Muscle layer of colon (tissue), 2 donors: ENCODE data around the gene SERPINA12.

Experiments used
- H3K27ac ChIP-seq: one replicate; pipeline ENCODE4 v1.7.0; 2013; ENCODE audit warnings: low read depth, mild to moderate bottlenecking, low read length, moderate library complexity
- H3K27me3 ChIP-seq, 2 donors: one replicate each; pipeline ENCODE4 v1.7.0; 2013; ENCODE audit warnings: low read length in 2 of 2, mild to moderate bottlenecking in 2 of 2; ENCODE audit not compliant: insufficient read depth in 2 of 2, control insufficient read depth in 1 of 2
- H3K36me3 ChIP-seq: one replicate; pipeline ENCODE4 v1.7.0; 2013; ENCODE audit warnings: mild to moderate bottlenecking, low read length; ENCODE audit not compliant: insufficient read depth
- H3K4me1 ChIP-seq: one replicate; pipeline ENCODE4 v1.7.0; 2013; ENCODE audit warnings: mild to moderate bottlenecking, low read length; ENCODE audit not compliant: insufficient read depth
- H3K4me3 ChIP-seq, 2 donors: one replicate each; pipeline ENCODE4 v1.7.0; 2013; ENCODE audit warnings: low read length in 2 of 2, low read depth in 1 of 2, mild to moderate bottlenecking in 1 of 2, moderate library complexity in 1 of 2
- H3K9ac ChIP-seq: one replicate; pipeline ENCODE4 v1.7.0; 2013; ENCODE audit warnings: low read length
- H3K9me3 ChIP-seq: one replicate; pipeline ENCODE4 v1.7.0; 2013; ENCODE audit warnings: mild to moderate bottlenecking, low read length
- donor health status: abdominal sarcoma.
- donor health status: Adenocarcinoma of cecum.

The SERPINA12 gene

DNA sequence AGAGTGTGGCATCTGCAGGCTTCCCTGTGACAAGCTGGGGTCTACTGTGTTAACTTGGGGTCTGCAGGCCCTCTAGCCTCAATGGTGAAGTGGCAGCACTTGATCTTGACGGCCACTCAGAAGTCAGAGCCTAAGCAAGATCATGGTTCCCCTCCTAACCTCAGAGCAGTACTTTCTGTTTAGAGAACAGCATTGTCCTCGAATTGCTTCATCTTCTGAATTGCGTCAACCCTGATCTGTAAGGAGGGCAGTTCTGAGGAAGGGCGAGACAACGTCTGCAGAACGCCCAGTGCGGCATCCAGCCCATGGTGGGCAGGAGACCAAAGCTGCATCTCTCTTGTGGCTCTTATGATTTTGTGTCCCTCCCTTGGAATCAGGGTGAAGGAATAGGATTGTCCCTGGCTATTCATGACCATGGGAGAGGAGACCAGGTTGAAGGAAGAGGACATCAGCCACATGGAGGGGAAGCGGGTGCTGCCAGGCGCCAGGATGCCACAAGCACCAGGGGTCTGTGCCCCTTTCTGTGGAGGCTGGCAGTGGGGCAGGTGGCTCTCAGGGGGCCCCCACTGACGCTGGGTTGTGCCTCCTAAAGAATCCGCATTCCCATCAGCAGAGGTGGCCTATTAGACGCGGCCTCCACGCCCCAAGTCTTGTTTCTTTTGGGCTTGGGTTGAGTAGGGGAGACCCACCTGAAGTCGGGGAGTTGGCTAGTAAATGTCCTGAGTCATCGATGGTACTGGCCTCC, 35.4 kb downstream of the SERPINA12 start:
- Histone ChIP-seq H3K27ac (no peak overlapping the region), H3K27me3 (no peaks in the 10 kb centered on the region), H3K9ac (no peak overlapping the region), H3K36me3 (no peaks in the 10 kb centered on the region), H3K4me3 (no peak overlapping the region), H3K9me3 (peaks cover 2% of the 10 kb centered on the region), H3K4me1 (no peaks in the 10 kb centered on the region)

GRCh38 chr14:94472842-94473241, 36.4 kb downstream of the SERPINA12 start:
- H3K27ac ChIP-seq: no peak overlapping the region
- no peaks in the 10 kb centered on the region for H3K9me3 ChIP-seq
- no peak overlapping the region for H3K9ac ChIP-seq

DNA sequence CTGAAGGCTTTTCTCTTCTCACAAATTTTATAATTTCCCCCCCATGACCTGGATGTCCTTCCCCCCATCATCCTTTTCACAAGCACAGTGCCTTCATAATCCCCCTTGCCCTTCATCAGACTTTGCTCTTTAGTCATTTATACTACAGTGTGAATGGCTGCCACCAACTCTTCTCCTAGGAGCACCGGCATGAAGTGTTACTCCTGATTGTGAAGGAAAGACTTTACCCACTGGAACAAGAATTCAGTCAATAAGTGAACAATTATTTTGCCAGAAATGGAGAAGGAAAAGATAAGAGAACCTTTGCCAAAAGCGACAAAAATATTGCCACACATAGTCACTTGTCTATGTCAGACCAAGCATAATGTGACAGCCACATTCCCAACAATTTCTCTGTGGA, 38.2 kb downstream of the SERPINA12 start:
- Histone ChIP-seq H3K9me3 (no peaks in the 10 kb centered on the region), H3K9ac (no peak overlapping the region), H3K36me3 (no peaks in the 10 kb centered on the region), H3K27ac (no peak overlapping the region), H3K27me3 (no peaks in the 10 kb centered on the region), H3K4me1 (no peaks in the 10 kb centered on the region), H3K4me3 (no peak overlapping the region)

More at GRCh38 chr14:94472842-94473241, 36.4 kb downstream of the SERPINA12 start:
- Histone ChIP-seq H3K4me1 (no peaks in the 10 kb centered on the region), H3K27me3 (no peaks in the 10 kb centered on the region), H3K36me3 (no peaks in the 10 kb centered on the region), H3K4me3 (no peak overlapping the region)

DNA sequence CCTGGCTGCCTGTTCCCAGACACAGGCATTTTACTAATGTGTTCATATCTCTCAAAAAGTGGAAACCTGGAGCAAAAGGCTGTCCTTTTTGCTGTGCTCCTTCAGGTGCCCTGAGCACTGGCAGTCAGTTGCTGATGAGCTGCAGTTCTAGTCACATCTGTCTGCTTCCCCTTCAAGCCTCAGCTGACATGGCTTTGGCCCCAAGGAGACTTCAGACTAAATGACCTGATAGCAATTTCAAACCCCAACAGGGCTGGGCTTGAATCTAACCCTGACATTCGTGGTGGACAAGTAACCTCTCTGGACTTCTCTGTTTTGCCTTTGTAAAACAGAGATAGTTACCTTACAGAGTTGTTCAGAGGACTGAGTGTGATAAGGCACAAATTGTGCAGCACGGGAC, 39.0 kb downstream of the SERPINA12 start:
- Histone ChIP-seq H3K9me3 (no peaks in the 10 kb centered on the region), H3K4me3 (no peak overlapping the region), H3K9ac (no peak overlapping the region)

DNA sequence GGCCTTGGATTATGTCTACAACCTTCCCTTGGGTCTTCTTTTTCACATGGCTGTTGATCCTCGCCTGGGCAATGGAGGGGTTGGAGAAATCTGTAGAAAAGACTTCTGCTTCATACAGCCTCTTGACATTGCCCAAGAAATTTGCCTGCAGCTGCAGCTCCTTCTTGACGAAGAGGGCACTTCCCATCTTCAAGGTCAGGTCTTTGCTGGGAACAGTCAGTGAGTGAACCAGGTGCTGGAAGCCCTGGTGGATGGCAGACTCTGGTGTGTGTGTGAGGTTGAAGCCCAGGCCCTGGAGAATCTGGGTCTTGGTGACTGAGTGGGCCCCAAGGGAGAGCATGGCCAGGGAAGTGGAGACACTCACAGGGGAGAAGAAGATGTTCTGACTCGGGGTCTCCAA, 40.0 kb downstream of the SERPINA12 start:
- Histone ChIP-seq H3K4me3 (no peak overlapping the region), H3K9me3 (no peaks in the 10 kb centered on the region), H3K27me3 (no peaks in the 10 kb centered on the region), H3K9ac (no peak overlapping the region), H3K4me1 (no peaks in the 10 kb centered on the region), H3K27ac (no peak overlapping the region), H3K36me3 (no peaks in the 10 kb centered on the region)

More for the DNA sequence above, 39.0 kb downstream of the SERPINA12 start:
- no peak overlapping the region for H3K27ac ChIP-seq
- no peaks in the 10 kb centered on the region for H3K36me3 ChIP-seq
- H3K27me3 ChIP-seq: no peaks in the 10 kb centered on the region
- no peaks in the 10 kb centered on the region for H3K4me1 ChIP-seq

DNA sequence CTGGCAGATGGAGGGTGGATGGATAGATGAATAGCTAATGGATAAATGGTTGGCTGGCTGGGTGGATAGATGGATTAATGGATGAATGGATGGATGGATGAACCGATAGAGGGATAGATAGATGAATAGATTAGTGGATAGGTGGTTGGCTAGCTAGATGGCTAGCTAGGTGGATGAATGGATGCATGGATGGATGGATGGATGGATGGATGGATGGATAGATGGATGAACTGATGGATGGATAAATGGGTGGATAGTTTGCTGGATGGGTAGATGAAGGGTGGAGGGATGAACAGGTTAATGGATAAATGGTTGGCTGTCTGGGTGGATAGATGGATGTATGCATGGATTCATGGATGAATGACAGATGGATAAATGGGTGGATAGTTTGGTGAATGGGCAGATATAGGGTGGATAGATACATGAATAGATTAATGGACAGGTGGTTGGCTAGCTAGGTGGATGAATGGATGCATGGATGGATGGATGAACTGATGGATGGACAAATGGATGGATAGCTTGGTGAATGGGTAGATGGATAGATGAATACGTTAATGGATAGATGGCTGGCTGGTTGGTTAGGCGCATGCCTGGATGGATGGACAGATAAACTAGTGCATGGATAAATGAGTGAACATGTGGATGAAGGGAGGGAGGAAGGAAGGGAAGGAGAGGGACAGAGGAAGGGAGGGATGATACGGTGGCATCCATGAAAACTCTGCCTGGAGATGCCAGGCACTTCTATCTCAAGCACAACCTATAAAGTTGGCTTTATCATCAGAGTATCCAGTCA, 41.3 kb downstream of the SERPINA12 start:
- H3K27ac ChIP-seq: no peak overlapping the region
- no peaks in the 10 kb centered on the region for H3K27me3 ChIP-seq
- H3K4me1 ChIP-seq: no peaks in the 10 kb centered on the region
- H3K9me3 ChIP-seq: no peaks in the 10 kb centered on the region
- H3K4me3 ChIP-seq: no peak overlapping the region
- no peak overlapping the region for H3K9ac ChIP-seq
- H3K36me3 ChIP-seq: no peaks in the 10 kb centered on the region

DNA sequence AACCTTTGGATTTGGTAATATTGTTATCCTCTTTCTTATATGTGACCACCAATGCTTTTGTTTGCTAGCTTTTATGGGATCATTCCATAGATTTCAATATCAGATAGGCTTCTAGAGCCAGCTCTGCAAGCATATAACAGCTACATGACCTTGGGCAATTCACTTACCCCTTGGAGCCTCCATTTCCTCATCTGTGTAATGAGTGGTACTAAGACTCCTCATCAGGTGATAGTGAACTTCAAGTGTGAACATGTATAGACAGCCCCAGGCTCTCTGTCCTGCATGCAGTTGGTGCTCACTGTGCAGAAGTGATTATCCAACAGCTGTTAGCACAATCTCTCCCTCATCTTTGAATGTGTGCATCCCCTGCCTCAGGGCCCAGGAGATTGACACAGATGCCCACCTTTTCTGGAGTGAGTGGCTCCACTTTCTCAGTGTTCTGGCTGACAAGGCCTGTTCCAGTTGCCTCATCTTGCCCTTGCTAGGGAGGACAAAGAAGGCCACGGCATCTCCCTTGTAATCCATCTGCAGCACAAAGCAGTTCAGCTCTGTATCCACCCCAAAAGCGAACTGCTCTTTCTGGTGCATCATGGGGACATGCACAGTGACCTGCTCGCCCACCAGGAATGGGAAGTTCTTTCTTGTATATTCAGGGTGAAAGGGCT, 42.4 kb downstream of the SERPINA12 start:
- Histone ChIP-seq H3K36me3 (no peaks in the 10 kb centered on the region), H3K27ac (no peak overlapping the region), H3K9ac (no peak overlapping the region), H3K4me1 (no peaks in the 10 kb centered on the region), H3K27me3 (no peaks in the 10 kb centered on the region), H3K4me3 (no peak overlapping the region), H3K9me3 (no peaks in the 10 kb centered on the region)

DNA sequence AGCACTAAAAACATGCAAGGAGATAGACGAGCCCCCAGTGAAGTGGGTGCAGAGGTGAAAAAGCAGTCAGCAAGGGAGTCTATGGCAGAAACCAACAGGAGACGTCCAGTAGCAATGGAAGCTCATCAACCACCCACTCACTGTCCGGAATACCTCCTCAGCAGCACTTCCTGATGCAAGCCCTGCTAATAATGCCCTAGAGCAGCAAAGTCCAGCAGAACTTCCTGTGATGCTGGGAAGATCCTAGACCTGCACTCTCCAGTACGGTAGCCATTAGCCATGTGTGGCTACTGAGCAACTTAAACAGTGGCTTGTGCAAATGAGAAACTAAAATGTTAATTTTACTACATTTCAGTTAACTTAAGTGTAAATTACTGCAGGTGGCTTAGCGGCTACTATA, 44.2 kb downstream of the SERPINA12 start:
- no peaks in the 10 kb centered on the region for H3K4me1 ChIP-seq
- H3K27ac ChIP-seq: no peak overlapping the region
- H3K9ac ChIP-seq: no peak overlapping the region
- no peaks in the 10 kb centered on the region for H3K27me3 ChIP-seq
- no peaks in the 10 kb centered on the region for H3K9me3 ChIP-seq
- no peaks in the 10 kb centered on the region for H3K36me3 ChIP-seq
- H3K4me3 ChIP-seq: no peak overlapping the region

GRCh38 chr14:94464290-94464689, 45.0 kb downstream of the SERPINA12 start:
- Histone ChIP-seq H3K9ac (no peak overlapping the region), H3K9me3 (no peaks in the 10 kb centered on the region), H3K4me1 (no peaks in the 10 kb centered on the region), H3K4me3 (no peak overlapping the region), H3K27ac (no peak overlapping the region), H3K27me3 (no peaks in the 10 kb centered on the region), H3K36me3 (no peaks in the 10 kb centered on the region)

DNA sequence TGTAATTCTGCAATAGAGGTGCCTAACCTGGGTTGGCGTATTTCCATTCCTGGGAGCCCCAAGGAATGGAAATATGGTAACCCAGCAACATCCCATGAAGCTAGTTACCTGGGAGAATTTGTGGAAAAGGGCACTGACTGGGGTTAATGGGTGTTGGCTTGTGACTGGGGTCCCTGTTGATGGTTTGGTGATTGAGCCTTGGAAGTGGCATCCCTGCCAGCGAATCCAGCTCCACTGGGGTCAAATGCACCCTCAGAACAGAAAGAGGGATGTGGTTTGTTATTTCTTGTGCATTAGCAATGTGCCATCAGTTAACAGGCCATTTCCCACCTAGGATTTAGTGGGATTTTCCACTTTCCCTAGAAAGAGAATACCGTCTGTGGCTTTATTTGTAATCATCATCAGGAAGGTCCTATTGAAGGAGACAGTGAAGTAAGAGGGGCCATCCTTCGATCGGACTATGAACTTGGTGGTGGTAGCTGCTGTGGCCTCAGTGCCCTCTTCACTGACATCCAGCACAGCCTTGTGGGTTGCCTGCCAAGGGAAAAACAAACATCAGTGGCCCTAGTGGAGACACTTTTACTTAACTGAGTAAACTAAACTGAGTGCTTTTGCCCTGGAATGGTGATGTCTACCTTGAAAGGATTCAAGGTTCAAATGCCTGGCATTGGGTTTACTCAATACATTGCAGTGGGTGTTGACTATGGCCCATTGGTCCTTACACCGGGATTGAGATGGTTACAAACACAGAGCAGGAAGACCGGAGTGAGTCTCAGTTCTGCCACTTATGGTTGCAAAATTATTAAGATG, 46.3 kb downstream of the SERPINA12 start:
- Histone ChIP-seq H3K36me3 (no peaks in the 10 kb centered on the region), H3K4me3 (no peak overlapping the region), H3K27ac (no peak overlapping the region), H3K4me1 (no peaks in the 10 kb centered on the region), H3K9ac (no peak overlapping the region), H3K27me3 (no peaks in the 10 kb centered on the region), H3K9me3 (no peaks in the 10 kb centered on the region)

GRCh38 chr14:94462219-94462551, 47.1 kb downstream of the SERPINA12 start:
- Histone ChIP-seq H3K36me3 (no peaks in the 10 kb centered on the region), H3K27ac (no peak overlapping the region), H3K9ac (no peak overlapping the region), H3K9me3 (no peaks in the 10 kb centered on the region), H3K4me1 (no peaks in the 10 kb centered on the region), H3K4me3 (no peak overlapping the region), H3K27me3 (no peaks in the 10 kb centered on the region)
